Renal cortex interstitium (tissue), 11 donors: ENCODE results near the gene TBC1D4. TPM values are rescaled to one million over a fixed set of nuclear protein-coding genes. Genes with fewer than 3 reads are reported as not detected.
A peak's percentile ranks its signal among the peaks of the same experiment; 100 is the strongest.

Source experiments
- DNase-seq, 11 donors: peaks; one replicate each; pipeline ENCODE4 v3.0.0-alpha.2; 2013; ENCODE audit warnings: low read depth in 9 of 11, low spot score in 4 of 11; ENCODE audit errors: extremely low read depth in 1 of 11
- polyA plus RNA-seq, 3 donors: library from polyadenylated mRNA; unstranded; fragments of 120-200 nt; gene quantifications; one replicate each; pipeline ENCODE4 v1.2.1, GENCODE V29; 2013; ENCODE audit not compliant: insufficient read length in 3 of 3

TBC1D4 gene
- polyA plus RNA-seq, 3 donors, result 45.6 to 59.9 (median 47.5) TPM

DNA sequence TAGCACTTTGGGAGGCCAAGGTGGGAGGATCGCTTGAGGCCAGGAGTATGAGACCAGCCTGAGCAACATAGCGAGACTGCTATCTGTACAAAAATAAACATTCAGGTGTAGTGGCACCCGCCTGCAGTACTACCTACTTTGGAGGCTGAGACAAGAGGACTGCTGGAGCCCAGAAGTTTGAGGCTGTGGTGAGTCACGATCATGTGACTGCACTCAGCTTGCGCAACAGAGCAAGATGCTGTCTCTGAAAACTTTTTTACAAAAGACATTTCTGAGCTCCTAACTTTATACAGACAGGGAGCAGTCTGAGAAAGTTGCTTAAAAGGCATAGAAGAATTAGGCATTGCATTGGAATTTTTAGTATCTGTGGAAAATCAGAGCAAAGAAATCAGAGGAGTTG is 10.4 kb upstream of the TBC1D4 start:
- DNase-seq, result no peak

GRCh38 chr13:75491376-75491775 is 9.4 kb upstream of the TBC1D4 start:
- DNase-seq, result no peak

DNA sequence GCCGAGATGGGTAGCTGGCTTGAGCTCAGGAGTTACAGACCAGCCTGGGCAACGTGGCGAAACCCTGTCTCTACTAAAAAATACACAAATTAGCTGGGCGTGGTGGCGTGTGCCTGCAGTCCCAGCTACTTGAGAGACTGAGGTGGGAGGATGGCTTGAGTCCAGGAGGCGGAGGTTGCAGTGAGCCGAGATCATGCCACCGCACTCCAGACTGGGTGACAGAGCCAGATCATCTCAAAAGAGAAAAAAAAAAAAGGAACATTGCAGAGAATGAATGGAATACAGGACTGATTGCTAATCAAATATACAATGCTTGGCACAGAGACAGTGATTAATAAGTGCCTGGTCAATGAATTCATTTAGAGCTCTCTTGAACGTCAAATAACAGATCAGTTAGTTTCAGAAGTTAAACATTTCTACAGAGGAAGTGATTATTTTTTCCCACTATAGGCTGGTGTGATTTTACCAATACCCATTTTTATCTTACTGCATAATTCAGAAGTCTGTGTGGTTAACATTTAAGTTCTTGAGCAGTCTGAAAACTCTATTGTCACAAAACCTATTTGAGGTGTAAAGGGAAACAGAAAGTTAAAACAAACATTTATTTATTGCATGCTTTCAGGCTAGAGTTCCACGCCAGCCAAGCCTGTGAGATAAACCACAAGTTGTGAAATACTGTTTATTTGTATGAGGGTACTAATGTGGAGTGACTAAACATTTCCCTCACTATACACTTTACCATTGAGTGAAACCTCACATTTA is 7.7 kb upstream of the TBC1D4 start:
- DNase-seq, result no peak

DNA sequence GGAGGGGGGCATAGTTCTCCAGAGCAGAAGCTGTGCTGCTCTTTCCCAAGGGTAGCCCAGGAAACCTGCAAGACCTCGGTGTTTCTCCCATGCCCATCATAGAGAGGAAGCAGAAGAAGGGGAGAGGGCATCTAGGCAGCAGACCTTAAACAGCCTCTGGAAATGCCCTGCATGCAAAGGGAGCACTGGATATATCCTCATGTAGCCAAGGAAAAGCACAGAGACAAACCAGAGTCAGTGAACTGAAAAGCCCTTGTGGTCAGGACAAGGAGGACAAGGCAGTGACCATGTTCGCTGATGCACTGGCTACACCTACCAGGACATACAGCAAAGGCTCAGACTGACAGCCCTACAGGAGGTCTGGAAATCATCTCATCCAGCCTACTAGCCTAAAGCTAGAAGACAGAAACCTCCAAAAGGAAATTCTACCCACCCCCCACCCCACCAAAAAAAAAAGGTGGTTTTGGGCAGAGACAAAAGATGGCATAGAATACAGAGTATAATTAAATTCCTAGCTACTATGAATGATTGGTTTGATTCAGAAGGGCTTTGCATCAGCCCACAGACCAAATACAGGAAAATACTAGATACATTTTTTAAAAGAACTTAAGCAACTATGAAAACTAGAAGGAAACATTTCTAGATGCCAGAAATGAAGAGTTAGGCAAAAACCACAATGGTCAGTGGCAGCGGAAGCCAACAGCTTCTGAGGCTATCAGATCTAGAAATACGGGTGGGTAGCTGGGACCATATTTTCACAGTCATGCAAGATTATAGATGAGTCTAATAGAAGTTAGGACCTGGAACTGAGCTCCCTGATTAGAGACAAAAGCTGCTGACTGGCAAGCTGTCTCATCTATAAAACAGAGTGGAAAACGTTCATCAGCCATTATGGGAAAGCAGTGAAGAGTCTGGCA is 4.4 kb upstream of the TBC1D4 start:
- DNase-seq, result no peak

GRCh38 chr13:75485286-75486062 is 3.5 kb upstream of the TBC1D4 start:
- no peak for DNase-seq

- no peak for DNase-seq
Measured at GRCh38 chr13:75482820-75483079, 781 bp upstream of the TBC1D4 start.

- DNase-seq, result peak in 9 of 11 donors; percentile 10 to 44 (median 35)
Measured at GRCh38 chr13:75481176-75482069, 546 bp downstream of the TBC1D4 start.

DNA sequence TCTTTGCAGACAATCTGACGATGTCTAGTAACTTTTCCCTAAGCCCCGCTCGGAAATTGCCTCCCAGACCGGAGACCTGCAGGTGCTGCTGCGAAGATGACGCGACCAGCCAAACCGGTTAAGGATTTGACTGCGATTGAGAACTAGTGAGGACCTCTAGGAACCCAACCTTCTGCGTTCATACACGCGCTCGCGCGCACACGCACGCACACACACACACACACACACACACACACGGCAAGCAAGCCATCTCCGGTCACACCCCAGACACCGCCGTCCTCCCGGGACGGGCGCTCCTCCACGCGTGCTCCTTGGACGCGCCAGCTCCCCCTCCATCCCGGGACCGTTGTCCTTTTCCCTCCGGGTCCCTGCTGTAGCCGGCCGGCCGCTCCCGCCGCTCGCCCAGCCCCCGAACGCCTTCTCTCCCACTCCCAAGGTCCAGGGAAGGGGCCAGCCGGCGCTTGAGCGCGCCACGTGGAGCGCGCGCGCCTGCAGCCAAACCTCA is 1.2 kb downstream of the TBC1D4 start:
- DNase-seq, result peak in 10 of 11 donors; percentile 35 to 73 (median 53)

DNA sequence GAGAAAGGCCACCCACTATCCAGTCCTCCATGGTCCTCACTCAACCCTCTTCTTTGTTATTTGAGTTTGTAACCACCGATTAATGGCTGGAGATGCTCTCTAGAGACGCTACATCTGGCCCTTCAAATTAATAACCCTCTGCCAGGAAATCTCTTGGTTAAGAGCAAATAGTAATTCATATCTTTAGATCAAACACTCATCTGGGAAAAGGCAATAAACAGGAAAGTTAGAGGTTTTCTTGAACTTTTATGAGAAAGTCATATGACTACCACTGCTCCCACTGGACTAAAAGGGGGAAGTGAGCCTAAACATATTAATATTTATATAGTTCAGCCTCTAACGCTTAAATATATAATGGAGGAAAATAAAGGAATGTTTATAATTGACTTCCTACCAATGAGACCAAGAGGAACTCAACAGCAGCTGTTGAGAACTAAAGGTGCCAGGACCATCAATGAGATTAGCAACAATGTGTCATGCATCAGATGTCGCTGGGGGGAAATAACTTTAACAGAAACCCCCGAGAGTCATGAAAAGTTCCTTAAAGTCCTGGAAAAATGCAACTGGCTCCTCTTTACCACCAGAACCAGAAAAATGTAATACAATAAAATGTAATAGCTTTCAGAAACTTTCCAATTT is 2.7 kb downstream of the TBC1D4 start:
- no peak for DNase-seq

GRCh38 chr13:75478659-75479058 is 3.3 kb downstream of the TBC1D4 start:
- DNase-seq, result no peak

DNA sequence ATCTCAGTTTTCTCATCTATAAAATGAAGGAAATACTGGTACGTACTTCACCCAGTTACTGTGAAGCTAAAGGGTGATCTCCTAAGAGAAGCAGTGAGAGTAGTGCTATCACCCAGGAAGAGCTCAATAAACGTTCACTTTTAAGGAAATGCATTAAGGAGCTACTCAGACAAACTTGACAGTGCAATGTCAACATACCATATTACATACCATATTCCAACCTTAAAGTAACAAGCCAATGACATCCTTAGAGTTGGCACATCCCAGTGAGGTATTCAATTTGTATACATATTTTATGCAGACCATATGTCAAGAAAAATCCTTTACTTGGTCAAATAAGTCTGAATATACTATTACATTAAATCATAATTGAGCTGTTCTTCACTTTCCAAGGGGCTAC is 7.0 kb downstream of the TBC1D4 start:
- DNase-seq, result no peak

GRCh38 chr13:75473468-75473867 is 8.5 kb downstream of the TBC1D4 start:
- no peak for DNase-seq

DNA sequence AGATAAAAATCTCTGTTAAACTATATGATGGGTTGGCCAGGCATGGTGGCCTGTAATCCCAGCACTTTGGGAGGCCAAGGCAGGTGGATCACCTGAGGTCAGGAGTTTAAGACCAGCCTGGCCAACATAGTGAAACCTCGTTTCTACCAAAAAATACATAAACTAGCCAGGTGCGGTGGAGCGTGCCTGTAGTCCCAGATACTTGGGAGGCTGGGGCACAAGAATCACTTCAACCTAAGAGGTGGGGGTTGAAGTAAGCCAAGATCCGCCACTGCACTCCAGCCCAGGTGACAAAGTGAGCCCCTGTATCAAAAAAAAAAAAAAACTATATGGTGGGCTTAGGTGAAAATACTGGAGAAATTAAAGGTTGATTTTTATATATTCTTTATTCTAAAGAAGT is 11.3 kb downstream of the TBC1D4 start:
- DNase-seq, result no peak

- DNase-seq, result no peak
Measured at GRCh38 chr13:75469047-75469446, 12.9 kb downstream of the TBC1D4 start.

DNA sequence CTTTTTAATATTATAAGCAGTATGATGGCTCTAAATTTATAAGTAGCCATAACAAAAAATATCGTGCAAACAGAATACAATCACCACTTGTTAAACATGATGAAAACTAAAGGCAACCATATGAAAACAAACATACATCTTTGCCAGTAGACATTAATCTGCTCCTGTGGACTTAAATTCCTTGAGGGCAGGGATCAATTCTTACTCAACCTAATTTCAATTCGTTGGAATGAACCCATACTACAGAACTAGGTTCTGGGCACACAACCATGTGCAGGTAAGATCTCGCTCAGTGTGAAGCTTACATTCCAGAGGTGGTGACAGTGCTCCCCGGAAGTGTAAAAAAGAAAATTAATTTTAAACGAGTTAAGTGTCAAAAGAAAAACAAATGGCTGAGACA is 13.4 kb downstream of the TBC1D4 start:
- no peak for DNase-seq

- no peak for DNase-seq
Measured at GRCh38 chr13:75468098-75468497, 13.9 kb downstream of the TBC1D4 start.

GRCh38 chr13:75467040-75467728 is 14.8 kb downstream of the TBC1D4 start:
- DNase-seq, result no peak

- no peak for DNase-seq
Measured at GRCh38 chr13:75465236-75465635, 16.7 kb downstream of the TBC1D4 start.
